SK-N-SH treated with all-trans-retinoic acid at 6 μM for 48 hours (cell line): ENCODE data around the gene TTC23L.

ENCODE experiments used
- ATAC-seq: fragments of 200-7000 bp; cut with Tn5 transposase; 3 replicates; pipeline ENCODE4 v1.9.1; 2020; ENCODE audit warnings: mild to moderate bottlenecking, moderate library complexity
- ARNTL ChIP-seq: fragments of 450-650 bp; formaldehyde crosslinking; IDR thresholded peaks from 2 replicates; pipeline ENCODE4 v1.5.0; 2020; ENCODE audit warnings: low read depth, mild to moderate bottlenecking, moderate library complexity, borderline replicate concordance
- BACH2 ChIP-seq: fragments of 250-450 bp; sonication (Bioruptor Pico); IDR thresholded peaks from 2 replicates; pipeline ENCODE4 v1.9.0; 2021; ENCODE audit warnings: mild to moderate bottlenecking, borderline replicate concordance
- CSDC2 ChIP-seq: fragments of 250-450 bp; sonication (Bioruptor Pico); IDR thresholded peaks from 2 replicates; pipeline ENCODE4 v1.5.0; 2020; ENCODE audit warnings: mild to moderate bottlenecking, moderate library complexity
- CSRNP3 ChIP-seq: fragments of 250-450 bp; sonication (Bioruptor Pico); IDR thresholded peaks from 2 replicates; pipeline ENCODE4 v1.5.1; 2021; ENCODE audit warnings: mild to moderate bottlenecking, moderate library complexity
- ESRRG ChIP-seq: fragments of 250-450 bp; sonication (Bioruptor Pico); IDR thresholded peaks from 2 replicates; pipeline ENCODE4 v1.6.1; 2021; ENCODE audit warnings: mild to moderate bottlenecking
- OSR1 ChIP-seq: fragments of 250-450 bp; sonication (Bioruptor Pico); IDR thresholded peaks from 2 replicates; pipeline ENCODE4 v1.8.0; 2022; ENCODE audit warnings: moderate library complexity, mild to moderate bottlenecking, inconsistent platforms
- PATZ1 ChIP-seq: fragments of 250-450 bp; sonication (Bioruptor Pico); IDR thresholded peaks from 2 replicates; pipeline ENCODE4 v1.8.0; 2020; ENCODE audit warnings: mild to moderate bottlenecking, moderate library complexity, borderline replicate concordance
- POU6F1 ChIP-seq: fragments of 250-450 bp; sonication (Bioruptor Pico); IDR thresholded peaks from 2 replicates; pipeline ENCODE4 v1.8.0; 2021; ENCODE audit warnings: low read depth, mild to moderate bottlenecking, moderate library complexity, borderline replicate concordance
- PPARA ChIP-seq: fragments of 250-450 bp; sonication (Bioruptor Pico); IDR thresholded peaks from 2 replicates; pipeline ENCODE4 v1.5.0; 2020; ENCODE audit warnings: mild to moderate bottlenecking, borderline replicate concordance
- RARB ChIP-seq: fragments of 250-450 bp; sonication (Bioruptor Pico); IDR thresholded peaks from 2 replicates; pipeline ENCODE4 v1.8.0; 2021; ENCODE audit warnings: mild to moderate bottlenecking, moderate library complexity
- SNAI2 ChIP-seq: fragments of 250-450 bp; sonication (Bioruptor Pico); IDR thresholded peaks from 2 replicates; pipeline ENCODE4 v1.5.0; 2020; ENCODE audit warnings: mild to moderate bottlenecking, moderate library complexity
- TCF4 ChIP-seq: fragments of 250-450 bp; sonication (Bioruptor Pico); IDR thresholded peaks from 2 replicates; pipeline ENCODE4 v1.8.0; 2021; ENCODE audit warnings: mild to moderate bottlenecking, moderate library complexity, borderline replicate concordance
- TOX ChIP-seq: fragments of 250-450 bp; sonication (Bioruptor Pico); IDR thresholded peaks from 2 replicates; pipeline ENCODE4 v1.8.0; 2021; ENCODE audit warnings: mild to moderate bottlenecking, moderate library complexity, borderline replicate concordance
- TSHZ2 ChIP-seq: fragments of 250-450 bp; sonication (Bioruptor Pico); IDR thresholded peaks from 2 replicates; pipeline ENCODE4 v1.5.0; 2020; ENCODE audit warnings: mild to moderate bottlenecking, moderate library complexity
- ZC3H10 ChIP-seq: fragments of 250-450 bp; sonication (Bioruptor Pico); IDR thresholded peaks from 2 replicates; pipeline ENCODE4 v1.5.1; 2021; ENCODE audit warnings: mild to moderate bottlenecking, moderate library complexity
- ZFP3 ChIP-seq: fragments of 250-450 bp; sonication (Bioruptor Pico); IDR thresholded peaks from 2 replicates; pipeline ENCODE4 v1.5.0; 2020; ENCODE audit warnings: mild to moderate bottlenecking, moderate library complexity
- ZFP30 ChIP-seq: fragments of 450-650 bp; formaldehyde crosslinking; IDR thresholded peaks from 2 replicates; pipeline ENCODE4 v1.5.0; 2022; ENCODE audit warnings: mild to moderate bottlenecking, moderate library complexity
- ZNF565 ChIP-seq: fragments of 450-650 bp; formaldehyde crosslinking; conservative IDR thresholded peaks from 2 replicates; pipeline ENCODE4 v1.5.0; 2020; ENCODE audit warnings: low read depth, mild to moderate bottlenecking, moderate library complexity
- ZNF70 ChIP-seq: fragments of 450-650 bp; formaldehyde crosslinking; IDR thresholded peaks from 2 replicates; pipeline ENCODE4 v1.5.0; 2020; ENCODE audit warnings: mild to moderate bottlenecking, moderate library complexity
- ZNF8 ChIP-seq: fragments of 450-650 bp; formaldehyde crosslinking; IDR thresholded peaks from 2 replicates; pipeline ENCODE4 v1.5.0; 2020; ENCODE audit warnings: mild to moderate bottlenecking, moderate library complexity

TTC23L gene

GRCh38 chr5:34923694-34924461, 84.9 kb downstream of the TTC23L start:
- TF ChIP-seq ZFP3 (CRISPR knock-in tag), result no peak
- no peak for TF ChIP-seq TSHZ2 (CRISPR knock-in tag)
- TF ChIP-seq ZNF565, result no peak
- no peak for TF ChIP-seq BACH2 (CRISPR knock-in tag)
- no peak for TF ChIP-seq CSDC2 (CRISPR knock-in tag)
- TF ChIP-seq PPARA (CRISPR knock-in tag), result no peak
- TF ChIP-seq POU6F1 (CRISPR knock-in tag), result no peak
- TF ChIP-seq TCF4 (CRISPR knock-in tag), result no peak
- no peak for TF ChIP-seq ZFP30 (CRISPR knock-in tag)
- TF ChIP-seq ZNF70 (CRISPR knock-in tag), result no peak
- no peak for TF ChIP-seq ESRRG (CRISPR knock-in tag)
- TF ChIP-seq SNAI2 (CRISPR knock-in tag), result no peak
- no peak for TF ChIP-seq ZNF8 (CRISPR knock-in tag)
- TF ChIP-seq ZC3H10 (CRISPR knock-in tag), result no peak
- TF ChIP-seq PATZ1, result no peak
- TF ChIP-seq ARNTL (CRISPR knock-in tag), result no peak
- TF ChIP-seq TOX (CRISPR knock-in tag), result no peak
- TF ChIP-seq RARB (CRISPR knock-in tag), result no peak
- TF ChIP-seq CSRNP3, result no peak
- ATAC-seq, result peak; percentile 91

GRCh38 chr5:34924462-34924765, 85.5 kb downstream of the TTC23L start:
- no peak for ATAC-seq
- TF ChIP-seq RARB (CRISPR knock-in tag) (no peak), ZC3H10 (CRISPR knock-in tag) (no peak), POU6F1 (CRISPR knock-in tag) (no peak), ZNF565 (no peak), PPARA (CRISPR knock-in tag) (no peak), TSHZ2 (CRISPR knock-in tag) (no peak), OSR1 (CRISPR knock-in tag) (no peak), BACH2 (CRISPR knock-in tag) (no peak), ESRRG (CRISPR knock-in tag) (no peak)
